HG03097 (cell line): Measurements from ENCODE around the gene RETSAT.
"Not testable (repeated sequence)": the region's sequence is repeated elsewhere in the genome, so short reads cannot be mapped to it uniquely, and the experiment has no call there.

ENCODE experiments used
- ATAC-seq: cut with Tn5 transposase; IDR thresholded peaks from one replicate; pipeline ENCODE4 v1.9.1; 2021; ENCODE audit not compliant: unreplicated experiment, low FRiP score

The RETSAT gene

DNA sequence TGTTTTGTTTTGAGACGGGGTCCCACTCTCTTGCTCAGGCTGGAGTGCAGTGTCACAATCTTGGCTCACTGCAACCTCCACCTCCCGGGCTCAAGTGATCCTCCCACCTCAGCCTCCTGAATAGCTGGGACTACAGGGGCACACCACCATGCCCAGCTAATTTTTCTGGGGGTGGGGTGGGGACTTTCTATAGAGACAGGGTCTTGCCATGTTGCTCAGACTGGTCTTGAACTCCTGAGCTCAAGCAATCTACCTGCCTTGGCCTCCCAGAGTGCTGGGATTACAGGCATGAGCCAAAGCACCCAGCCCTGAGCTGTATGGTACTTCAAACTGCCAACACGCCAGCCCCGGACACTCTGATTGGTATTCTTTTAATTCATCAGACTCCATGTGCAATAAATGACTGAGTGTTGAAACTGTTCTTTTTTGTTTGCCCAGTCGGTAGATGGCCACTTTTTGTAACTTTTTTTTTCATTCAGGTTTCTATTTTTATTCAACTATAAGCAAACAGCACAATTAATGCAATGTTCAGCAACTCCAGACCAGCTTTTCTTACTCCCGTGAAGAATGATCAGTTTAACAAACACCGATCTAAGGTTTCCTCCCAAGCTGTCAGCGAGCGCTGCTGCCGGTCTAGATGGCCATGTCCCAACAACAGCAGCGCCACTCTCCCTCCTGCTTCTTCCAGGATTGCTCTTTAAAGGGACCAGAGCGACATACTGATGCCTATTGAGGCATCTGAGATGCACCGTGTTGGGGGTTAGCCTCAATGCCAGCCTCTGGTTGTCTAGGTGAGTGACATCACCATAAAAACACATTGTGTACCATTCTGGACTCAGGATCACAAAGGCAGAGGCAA is 14.1 kb downstream of the RETSAT start:
- no peak for ATAC-seq

- no peak for ATAC-seq
Measured at GRCh38 chr2:85334928-85335327, 19.4 kb downstream of the RETSAT start.

- ATAC-seq: not testable (repeated sequence)
Measured at GRCh38 chr2:85333877-85334276, 20.5 kb downstream of the RETSAT start.

DNA sequence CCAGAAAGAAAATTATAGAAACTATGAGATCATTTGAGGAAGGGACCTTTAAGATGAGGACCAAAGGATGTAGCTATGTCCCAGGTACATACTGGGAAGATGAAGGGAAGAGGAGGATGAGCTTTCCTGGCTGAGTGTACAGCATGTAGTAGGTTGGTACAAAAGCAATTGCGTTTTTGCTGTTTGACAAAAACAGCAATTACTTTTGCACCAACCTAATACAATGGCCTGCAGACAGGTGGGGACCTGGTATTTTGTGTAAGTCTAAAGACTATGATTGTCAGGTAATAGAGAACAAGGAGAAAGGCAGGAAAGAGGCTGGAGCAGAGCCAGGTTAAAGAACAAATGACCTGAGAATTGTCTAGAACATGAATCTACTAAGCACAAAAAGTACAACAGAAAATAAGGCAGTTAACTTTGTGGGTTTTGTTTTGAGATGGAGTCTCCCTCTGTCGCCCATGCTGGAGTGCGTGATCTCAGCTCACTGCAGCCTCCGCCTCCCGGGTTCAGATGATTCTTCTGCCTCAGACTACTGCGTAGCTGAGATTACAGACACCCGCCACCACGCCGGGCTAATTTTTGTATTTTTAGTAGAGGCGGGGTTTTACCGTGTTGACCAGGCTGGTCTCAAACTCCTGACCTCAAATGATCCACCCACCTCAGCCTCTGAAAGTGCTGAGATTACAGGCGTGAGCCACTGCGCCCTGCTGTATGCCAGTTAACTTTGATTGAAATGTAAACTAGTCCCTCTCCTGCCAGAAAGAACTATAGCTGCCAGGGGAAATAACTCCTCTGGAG is 23.3 kb downstream of the RETSAT start:
- ATAC-seq: no peak

DNA sequence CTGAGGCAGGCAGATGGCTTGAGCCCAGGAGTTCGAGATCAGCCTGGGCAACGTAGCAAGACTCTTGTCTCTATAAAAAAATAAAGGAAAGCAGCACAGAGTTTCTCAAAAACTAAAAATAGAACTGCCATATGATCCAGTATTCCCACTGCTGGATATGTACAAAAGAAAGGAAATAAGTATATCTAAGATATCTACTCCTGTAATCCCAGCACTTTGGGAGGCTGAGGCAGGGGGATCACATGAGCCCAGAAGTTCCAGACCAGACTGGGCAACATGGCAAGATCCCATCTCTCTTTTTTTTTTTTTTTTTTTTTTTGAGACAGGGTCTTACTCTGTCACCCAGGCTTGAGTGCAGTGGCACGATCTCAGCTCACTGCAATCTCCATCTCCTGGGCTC is 24.6 kb downstream of the RETSAT start:
- not testable (repeated sequence) for ATAC-seq

GRCh38 chr2:85329181-85329651 is 25.1 kb downstream of the RETSAT start:
- ATAC-seq: no peak

DNA sequence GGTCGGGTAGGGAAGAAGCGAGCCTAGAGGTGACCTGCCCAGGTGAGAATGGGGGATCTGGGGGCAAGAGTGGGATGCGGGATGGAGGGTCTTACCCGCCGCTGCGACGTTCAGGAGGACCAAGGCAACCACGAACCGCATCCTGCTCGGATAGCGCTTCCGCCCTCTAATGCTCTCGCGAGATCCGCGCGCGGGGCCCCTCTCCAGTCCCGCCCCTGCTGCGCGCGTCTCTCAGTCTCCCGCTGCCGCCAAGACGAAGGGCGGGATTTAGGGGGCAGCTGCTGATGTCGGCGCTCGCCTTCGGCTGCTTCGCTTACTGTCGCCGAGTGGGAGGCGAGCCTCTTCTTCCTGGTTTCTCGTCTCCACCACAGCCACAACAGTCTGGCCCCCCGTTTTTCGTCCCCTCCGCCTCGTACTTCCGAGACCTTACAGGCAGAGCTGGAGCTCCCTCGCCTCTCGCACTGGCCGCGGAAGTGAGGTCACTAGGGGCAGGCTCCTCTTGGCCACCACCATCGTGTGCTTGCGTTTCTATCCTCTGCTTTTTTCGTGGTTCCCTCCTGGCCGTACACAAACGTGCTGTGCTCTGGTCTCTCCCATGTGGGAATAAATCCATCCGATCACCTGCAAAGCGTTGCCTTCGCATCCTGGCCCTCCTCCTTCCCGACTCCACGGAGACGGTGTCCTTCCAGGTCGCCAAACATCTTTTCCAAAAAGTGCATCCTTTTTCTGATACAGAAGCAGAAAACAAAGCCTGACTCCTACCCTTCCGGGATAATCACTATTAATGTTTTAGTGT is 26.3 kb downstream of the RETSAT start, which contains the start of gene TGOLN2:
TGOLN2 (minus strand) TSS at position 168 of the 796 bp plus-strand sequence; CDS start at position 141, 27 bp downstream.
- ATAC-seq: peak; percentile 85

GRCh38 chr2:85327160-85327821 is 27.0 kb downstream of the RETSAT start:
- no peak for ATAC-seq

GRCh38 chr2:85326406-85327159 is 27.7 kb downstream of the RETSAT start:
- no peak for ATAC-seq

GRCh38 chr2:85325466-85325811 is 28.9 kb downstream of the RETSAT start:
- ATAC-seq: no peak

DNA sequence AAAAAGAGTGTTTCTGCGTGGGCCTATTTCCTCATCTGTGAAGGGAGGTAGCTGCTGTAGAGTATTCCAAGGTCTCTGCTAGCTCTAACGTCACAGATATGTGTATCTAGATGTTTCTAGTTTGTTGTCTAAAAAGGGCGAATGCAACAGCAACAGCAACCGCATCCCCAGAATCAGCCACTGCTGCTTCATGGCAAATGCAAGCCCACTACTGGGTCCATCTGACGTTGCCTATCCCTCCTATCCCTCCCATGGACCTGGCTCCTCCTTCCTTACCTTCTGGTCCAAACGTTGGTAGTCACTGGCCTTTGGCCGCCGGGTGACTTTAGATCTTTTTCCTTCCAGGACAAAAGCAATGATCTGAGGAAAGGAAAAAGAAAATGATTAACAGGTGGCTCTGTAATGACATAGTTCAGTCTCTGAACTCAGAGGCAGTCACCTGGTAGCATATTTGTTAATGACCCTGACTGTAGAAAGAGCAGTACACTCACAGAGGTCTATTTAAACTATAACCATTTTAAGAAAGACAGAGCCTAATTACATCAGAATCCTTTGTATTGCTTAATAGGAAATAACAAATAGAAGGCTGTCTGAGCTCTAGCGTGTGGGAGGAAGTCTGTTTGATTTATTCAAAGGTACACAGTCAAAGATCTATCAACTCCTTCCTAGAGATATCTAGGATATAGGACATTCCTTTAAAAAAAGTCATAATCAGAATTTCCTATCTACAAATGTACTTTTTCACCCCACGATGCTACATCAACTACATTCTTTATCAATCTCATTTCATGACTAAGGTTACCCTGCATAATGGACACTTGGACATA is 29.5 kb downstream of the RETSAT start:
- ATAC-seq: no peak

GRCh38 chr2:85323988-85324367 is 30.4 kb downstream of the RETSAT start:
- ATAC-seq: not testable (repeated sequence)

- ATAC-seq: no peak
Measured at GRCh38 chr2:85323351-85323987, 30.9 kb downstream of the RETSAT start.

DNA sequence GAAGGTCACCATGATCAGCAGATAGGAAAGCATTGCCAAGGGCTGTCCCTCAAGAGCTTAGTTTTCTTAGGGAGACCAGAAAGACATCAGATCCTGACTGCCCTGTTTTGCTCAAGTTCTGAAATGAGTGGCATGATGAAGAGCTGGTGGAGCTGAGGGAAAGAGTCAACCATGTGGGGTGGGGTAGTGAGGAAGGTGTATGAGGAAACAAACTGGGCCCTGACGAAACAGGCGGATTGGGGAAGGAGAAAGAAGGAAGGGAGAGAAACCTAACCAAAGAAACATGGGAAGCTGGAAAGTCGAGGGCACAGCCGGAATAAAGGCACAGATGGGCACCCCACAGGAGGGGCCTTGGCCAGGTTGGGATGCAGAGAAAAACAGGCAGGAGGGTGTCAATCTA is 34.5 kb downstream of the RETSAT start:
- no peak for ATAC-seq

- ATAC-seq: no peak
Measured at GRCh38 chr2:85318222-85319074, 35.9 kb downstream of the RETSAT start.

GRCh38 chr2:85315921-85316320 is 38.4 kb downstream of the RETSAT start:
- ATAC-seq: not testable (repeated sequence)

- ATAC-seq: no peak
Measured at GRCh38 chr2:85314884-85315242, 39.5 kb downstream of the RETSAT start.
